Ureter (tissue), 1 donor: ENCODE measurements around the gene CNTN4. TPM values are rescaled to one million over a fixed set of nuclear protein-coding genes. Genes with fewer than 3 reads are reported as not detected.

Experiments used
- DNase-seq: peaks from one replicate; pipeline ENCODE4 v3.0.0-alpha.2; 2020; ENCODE audit warnings: low spot score
- total RNA-seq: library from RNA; stranded (reverse); gene quantifications from one replicate; pipeline ENCODE4 v1.2.4, GENCODE V29; 2023
- donor health status: DM: yes; HTN: yes; CAD: no.

Gene CNTN4
- total RNA-seq, 1 donor from 2014 or later, result 15.3 TPM

DNA sequence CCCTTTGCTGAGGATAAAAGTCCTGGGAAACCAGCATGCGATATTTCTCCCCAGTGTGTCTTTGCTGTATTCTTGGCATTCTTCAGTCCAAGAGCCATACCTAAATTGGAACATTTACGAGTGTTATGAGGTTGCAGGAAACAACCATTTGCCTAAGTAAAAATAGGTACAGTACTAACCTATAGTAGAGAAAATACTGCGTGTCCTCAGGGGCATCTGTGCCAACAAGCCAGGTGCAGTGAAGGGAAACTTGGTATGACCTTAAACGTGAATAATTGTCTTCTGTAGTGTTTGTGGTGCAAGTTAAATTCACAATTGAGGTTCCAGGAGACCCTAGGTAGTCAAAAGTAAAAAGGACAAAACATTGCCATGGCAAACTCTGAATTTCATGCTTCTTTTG lies 999.3 kb downstream of the CNTN4 start:
- no peak for DNase-seq

DNA sequence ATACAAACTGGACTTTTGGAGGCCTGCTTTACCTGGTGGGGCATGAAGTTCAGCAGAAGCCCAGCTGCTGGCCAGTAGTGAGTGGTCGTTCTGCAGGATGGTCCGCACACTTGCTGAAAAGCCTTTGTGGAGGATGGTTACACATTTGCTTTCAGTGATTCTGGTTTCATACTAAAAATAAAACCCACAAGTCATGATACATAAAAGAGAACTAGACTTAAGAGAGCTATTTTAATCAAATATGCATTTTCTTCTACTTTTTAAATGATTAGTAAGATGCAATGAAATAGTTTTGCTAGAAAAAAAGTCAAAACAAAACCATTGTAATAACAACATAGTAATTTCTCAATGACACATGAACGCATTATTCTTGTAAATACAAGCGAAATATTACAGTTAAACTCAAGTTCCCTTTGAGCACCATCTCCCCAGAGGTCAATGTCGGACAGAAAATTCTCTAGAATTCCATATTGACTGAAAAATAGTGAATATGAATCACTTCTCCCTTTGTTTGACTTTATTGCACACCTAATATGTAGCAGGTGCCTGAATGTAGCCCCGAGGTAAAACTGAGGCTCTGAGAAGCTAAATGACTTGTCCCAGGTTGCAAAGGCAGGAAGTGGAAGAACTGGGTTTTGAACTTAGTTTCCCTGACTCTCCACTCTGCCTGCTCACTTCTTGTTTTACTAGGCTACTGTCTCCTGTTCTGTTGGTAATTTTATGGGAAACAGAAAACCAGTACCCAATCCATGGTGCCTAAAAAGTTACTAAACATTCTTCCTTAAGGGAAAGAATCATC lies 1003.2 kb downstream of the CNTN4 start:
- no peak for DNase-seq

DNA sequence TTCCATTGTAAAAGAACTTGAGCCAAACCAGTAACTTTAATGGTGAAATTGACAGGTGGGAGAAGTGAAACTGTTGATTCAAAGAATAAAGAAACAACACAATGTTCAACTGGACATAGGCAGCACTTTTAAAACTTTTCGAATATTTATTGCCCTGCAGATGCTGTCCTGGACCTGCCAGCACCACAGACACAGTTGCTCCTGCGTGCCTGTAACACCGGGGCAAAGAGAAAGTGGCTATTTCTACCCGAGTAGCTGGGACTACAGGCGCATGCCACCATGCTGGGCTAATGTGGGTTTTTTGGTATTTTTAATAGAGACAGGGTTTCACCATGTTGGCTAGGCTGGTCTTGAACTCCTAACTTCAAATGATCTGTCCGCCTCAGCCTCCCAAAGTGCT lies 1004.1 kb downstream of the CNTN4 start:
- no peak for DNase-seq

DNA sequence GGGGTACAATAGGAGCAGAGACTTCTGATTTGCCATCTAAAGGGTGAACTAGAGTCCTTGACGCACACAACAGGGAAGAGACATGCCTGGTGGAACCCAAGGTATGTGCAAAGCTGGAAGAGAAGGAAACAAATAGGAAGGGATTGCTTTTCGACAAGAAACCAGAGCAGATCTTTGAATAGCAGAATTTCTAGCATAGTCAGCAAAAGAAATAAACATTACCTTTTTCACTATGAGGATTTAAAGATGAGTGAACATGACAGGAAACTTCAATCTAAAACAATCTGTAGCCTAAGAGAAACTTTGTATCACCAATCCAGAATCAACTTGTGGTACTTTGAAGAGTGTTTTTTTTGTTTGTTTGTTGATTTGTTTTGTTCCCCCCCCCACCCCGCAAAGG lies 1006.6 kb downstream of the CNTN4 start:
- DNase-seq, result no peak

DNA sequence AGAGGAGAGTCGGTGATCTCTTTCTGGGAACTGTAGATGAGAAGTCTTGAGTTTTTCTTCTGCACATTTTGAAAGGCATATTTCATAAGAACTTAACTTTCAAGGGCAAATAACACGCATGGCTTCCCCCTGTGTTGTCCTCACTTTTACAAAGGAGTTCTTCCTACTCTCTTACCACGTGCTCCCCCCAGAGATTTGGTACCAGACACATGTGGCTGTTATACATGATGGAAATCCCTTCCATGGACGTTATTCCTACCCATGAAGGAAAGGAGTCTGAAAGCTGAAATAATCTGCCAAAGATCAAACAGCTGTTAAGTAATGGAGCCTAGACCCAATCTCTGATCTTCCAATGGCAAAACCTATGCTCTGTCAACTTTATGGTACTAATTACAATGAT lies 1007.1 kb downstream of the CNTN4 start:
- no peak for DNase-seq

GRCh38 chr3:3107181-3107580 lies 1008.5 kb downstream of the CNTN4 start:
- no peak for DNase-seq
